ENCODE results near the gene TMEM138.
A peak's percentile ranks its signal among the peaks of the same experiment; 100 is the strongest.

TMEM138 gene

GRCh38 chr11:61361741-61362541 is at the start of gene TMEM138, which contains the start of gene CYB561A3:
Gene TMEM138, plus strand, starts transcription at chr11:61362374. Its CDS starts 2,017 bp downstream, at chr11:61364391.
Gene CYB561A3, minus strand, starts transcription at chr11:61361882. Its CDS starts 5,169 bp downstream, at chr11:61356713.
- peak within 1 kb of the TSS; percentile 82 for H3K4me3 ChIP-seq (ENCODE audit: low read depth, low read length)
- DNase-seq (ENCODE audit: low read depth): peak; percentile 75

- no peak for DNase-seq (ENCODE audit: low read depth)
Measured at GRCh38 chr11:61315260-61315659, 46.9 kb upstream of the TMEM138 start.

DNA sequence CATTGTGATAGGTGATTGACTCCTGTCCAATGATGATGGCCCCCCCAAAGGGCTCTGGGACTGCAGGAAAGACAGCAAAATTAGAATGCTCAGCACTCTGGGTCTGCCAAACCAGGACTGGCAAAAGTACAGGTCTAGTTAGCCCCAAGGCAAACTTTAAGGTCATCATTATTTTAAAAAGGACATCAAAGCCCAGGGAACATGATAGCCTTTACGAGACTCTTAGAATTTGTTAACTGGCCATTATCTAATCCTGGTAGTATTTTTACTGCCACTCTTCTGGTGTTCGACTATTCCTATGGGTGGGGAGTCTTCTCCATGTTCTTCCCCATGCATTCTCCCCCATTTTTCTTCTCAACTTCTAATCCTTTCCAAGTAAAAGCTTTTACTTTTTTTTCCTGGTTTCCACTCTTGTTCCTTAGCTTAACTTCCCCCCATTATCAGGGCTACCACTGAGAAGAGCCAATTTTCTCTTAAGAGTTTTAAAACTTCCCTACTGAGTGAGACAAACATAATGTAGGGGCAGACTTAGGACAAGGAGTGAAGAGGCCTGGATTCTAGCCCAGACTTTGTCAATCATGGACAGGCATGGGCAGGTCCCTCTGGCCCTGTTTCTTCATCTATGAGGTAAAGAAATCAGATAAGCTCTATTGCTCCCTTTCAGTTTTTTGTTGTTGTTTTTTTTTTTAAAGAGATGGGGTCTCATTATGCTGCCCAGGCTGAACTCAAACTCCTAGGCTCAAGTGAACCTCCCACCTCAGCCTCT is 36.3 kb upstream of the TMEM138 start:
- no peak overlapping the region for H3K4me3 ChIP-seq (ENCODE audit: low read depth, low read length)
- no peak for DNase-seq (ENCODE audit: low read depth)

More at GRCh38 chr11:61315260-61315659, 46.9 kb upstream of the TMEM138 start:
- H3K4me3 ChIP-seq (ENCODE audit: low read depth, low read length): no peak overlapping the region

GRCh38 chr11:61327669-61328071 is 34.5 kb upstream of the TMEM138 start:
- DNase-seq (ENCODE audit: low read depth): no peak
- no peak overlapping the region for H3K4me3 ChIP-seq (ENCODE audit: low read depth, low read length)

DNA sequence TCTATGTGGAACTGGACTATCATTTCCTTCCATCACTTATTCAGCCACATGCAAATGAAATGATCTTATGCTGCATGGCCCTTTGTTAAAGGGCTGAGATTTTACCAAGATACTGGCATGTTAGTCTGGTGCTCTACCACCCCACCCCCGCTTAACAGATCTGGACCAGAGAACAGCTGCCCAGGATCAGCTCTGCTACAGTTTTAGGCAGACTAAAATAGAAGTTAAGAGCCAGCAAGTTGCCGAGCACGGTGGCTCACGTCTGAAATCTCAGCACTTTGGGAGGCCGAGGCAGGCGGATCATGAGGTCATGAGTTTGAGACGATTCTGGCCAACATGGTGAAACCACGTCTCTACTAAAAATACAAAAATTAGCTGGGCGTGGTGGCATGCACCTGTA is 33.8 kb upstream of the TMEM138 start:
- no peak for DNase-seq (ENCODE audit: low read depth)
- no peak overlapping the region for H3K4me3 ChIP-seq (ENCODE audit: low read depth, low read length)

GRCh38 chr11:61329871-61330270 is 32.3 kb upstream of the TMEM138 start:
- H3K4me3 ChIP-seq (ENCODE audit: low read depth, low read length): no peak overlapping the region
- no peak for DNase-seq (ENCODE audit: low read depth)

- peak overlapping the region; percentile 99 for H3K4me3 ChIP-seq (ENCODE audit: low read depth, low read length)
- no peak for DNase-seq (ENCODE audit: low read depth)
Measured at GRCh38 chr11:61331651-61332050, 30.5 kb upstream of the TMEM138 start.

GRCh38 chr11:61332281-61332796 is 29.8 kb upstream of the TMEM138 start:
- peak overlapping the region; percentile 99 for H3K4me3 ChIP-seq (ENCODE audit: low read depth, low read length)
- DNase-seq (ENCODE audit: low read depth): no peak

DNA sequence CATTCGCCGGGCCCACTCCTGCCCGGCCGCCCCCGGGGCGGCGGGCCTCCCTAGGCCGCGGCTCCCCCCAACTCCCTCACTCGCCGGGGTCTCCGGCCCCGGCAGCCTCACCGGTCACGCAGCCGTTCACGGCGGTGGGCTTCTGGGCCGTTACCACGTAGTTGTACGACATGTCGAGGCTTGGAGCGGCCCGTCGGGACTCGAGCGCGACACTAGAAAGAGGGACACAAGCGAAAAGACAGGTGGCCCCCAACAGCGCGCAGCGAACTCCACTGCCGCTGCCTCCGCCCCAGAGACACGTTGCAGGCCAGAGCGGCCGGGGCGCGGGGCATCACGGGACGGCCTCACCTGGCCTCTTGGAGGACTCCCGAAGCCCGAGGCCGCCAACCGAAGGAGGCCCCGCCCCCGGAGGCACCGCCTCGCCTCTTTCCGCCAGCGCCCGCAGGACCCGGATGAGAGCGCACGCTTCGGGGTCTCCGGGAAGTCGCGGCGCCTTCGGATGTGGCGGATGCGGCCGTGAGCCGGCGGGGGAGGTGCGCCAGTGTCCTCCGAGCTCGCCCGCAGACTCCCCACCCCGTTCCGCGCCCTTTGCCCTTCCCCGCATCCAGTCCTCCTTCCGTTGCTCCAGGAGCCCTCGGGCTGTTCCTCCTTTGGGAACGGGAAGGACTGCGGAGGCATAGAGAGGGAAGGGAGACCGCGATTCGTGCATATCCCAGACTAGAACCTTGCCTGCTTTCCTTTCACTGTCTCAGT is 29.2 kb upstream of the TMEM138 start, which contains the start of the genes DDB1 and TKFC:
Gene DDB1, minus strand, starts transcription at position 309 of the 753 bp plus-strand sequence. Its CDS starts 137 bp downstream, at position 172.
Gene TKFC, plus strand, starts transcription at position 432 of the 753 bp plus-strand sequence. CDS start 1,501 bp downstream, outside the sequence.
- peak within 1 kb of the TSS; percentile 99 for H3K4me3 ChIP-seq (ENCODE audit: low read depth, low read length)
- peak; percentile 72 for DNase-seq (ENCODE audit: low read depth)

- DNase-seq (ENCODE audit: low read depth): no peak
- peak overlapping the region; percentile 99 for H3K4me3 ChIP-seq (ENCODE audit: low read depth, low read length)
Measured at GRCh38 chr11:61333550-61334433, 28.4 kb upstream of the TMEM138 start.

DNA sequence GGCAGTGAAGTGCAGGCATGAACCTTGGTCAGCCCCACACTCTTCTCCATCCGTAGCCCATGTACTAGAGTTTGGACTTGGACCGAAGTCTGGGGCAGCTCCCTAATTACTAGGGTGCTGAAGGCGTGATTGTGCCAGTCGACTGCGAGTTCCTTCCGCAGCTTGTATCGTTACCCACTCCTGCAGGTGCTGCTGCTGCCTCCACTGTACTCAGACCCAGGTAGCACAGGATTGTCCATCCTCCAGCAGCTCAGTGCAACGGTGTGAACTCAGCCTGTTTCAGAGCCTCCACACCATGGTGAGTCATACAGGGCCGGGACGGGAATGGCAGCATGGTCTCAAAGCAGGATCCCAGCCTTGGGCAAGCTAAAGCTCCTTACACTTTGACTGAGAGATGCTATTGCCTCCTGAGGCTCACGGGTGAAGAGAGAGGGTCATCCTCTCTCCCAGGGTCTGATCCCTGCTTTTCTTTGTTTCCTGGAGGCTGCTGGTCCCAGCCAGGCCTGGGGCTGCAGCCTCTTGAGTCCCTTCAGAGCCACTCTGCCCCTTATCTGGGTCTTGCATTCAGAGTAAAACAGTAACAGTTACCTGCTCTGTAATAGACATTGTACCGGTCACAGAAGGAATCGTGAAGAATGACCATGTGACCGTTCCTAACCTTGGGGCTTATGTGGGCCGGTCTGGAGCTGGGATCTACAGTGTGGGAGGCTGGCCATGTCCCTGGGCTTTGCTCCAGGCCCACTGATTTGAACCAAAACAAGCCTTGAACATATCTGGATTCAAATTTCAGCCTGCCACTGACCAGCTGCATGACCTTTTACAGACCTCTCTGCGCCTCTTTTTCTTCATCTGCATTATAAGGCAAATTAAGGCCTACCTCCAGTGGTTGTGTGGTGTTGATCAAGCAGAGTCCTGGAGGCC is 27.5 kb upstream of the TMEM138 start:
- DNase-seq (ENCODE audit: low read depth): no peak

GRCh38 chr11:61335355-61335710 is 26.8 kb upstream of the TMEM138 start:
- H3K4me3 ChIP-seq (ENCODE audit: low read depth, low read length): no peak overlapping the region
- no peak for DNase-seq (ENCODE audit: low read depth)

More for the DNA sequence above, 27.5 kb upstream of the TMEM138 start:
- no peak overlapping the region for H3K4me3 ChIP-seq (ENCODE audit: low read depth, low read length)

GRCh38 chr11:61336171-61336935 is 25.8 kb upstream of the TMEM138 start:
- no peak for DNase-seq (ENCODE audit: low read depth)
- no peak overlapping the region for H3K4me3 ChIP-seq (ENCODE audit: low read depth, low read length)

DNA sequence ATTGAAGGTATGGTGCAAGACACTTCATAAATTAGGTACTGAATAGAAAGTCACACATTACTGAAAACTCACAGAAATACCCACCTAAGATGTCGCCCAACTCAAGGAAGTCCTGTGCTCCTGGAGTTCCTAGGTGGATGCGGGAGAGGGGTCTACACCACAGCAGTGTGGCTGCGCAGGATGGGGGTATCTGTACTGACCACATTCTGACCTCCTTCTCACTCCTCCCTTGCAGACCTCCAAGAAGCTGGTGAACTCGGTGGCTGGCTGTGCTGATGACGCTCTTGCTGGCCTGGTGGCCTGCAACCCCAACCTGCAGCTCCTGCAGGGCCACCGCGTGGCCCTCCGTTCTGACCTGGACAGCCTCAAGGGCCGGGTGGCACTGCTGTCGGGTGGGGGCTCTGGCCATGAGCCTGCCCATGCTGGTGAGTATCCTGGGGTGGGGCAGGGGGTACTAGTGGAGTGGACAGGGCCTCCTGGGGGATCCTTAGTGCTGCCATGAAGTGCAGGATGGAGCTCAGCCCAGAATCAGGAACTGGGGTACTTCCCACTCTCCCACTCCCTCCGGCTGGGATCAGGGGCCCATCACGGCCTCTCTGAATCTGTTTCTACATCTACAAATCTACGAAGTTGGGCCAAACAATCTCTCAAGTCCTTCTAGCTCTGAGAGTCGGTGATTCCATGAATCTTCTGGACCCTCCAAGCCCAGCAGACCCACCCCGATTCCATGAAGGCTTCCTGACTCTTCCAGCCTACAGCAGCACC is 24.3 kb upstream of the TMEM138 start:
- no peak for DNase-seq (ENCODE audit: low read depth)
- no peak overlapping the region for H3K4me3 ChIP-seq (ENCODE audit: low read depth, low read length)

DNA sequence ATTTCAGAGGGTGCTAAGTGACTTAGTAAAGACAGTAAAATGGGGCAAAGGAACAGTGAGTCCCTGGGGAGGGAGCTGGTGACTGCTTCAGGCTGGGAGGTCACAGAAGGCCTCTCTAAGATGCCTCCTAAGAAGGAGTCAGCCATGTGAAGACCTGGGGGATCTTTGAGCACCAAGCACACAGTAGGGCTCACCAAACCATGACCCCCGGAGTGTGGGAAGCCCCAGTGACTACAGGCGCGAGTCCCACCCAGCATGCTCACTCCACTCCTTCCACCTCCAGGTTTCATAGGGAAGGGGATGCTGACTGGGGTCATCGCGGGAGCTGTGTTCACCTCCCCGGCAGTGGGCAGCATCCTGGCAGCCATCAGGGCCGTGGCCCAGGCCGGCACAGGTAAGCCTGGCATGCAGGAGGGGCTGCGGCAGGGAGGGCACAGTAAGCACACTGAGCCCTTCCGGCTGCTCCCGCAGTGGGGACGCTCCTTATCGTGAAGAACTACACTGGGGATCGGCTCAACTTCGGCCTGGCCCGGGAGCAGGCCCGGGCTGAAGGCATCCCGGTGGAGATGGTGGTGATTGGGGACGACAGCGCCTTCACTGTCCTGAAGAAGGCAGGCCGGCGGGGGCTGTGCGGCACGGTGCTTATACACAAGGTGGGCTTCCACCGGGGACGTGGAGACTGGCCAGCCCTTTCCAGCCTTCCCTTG is 23.2 kb upstream of the TMEM138 start:
- no peak overlapping the region for H3K4me3 ChIP-seq (ENCODE audit: low read depth, low read length)
- no peak for DNase-seq (ENCODE audit: low read depth)
